NOMO-1 treated with DMSO at 0.1 percent for 48 hours (cell line): Measurements from ENCODE around the gene NPLOC4.

ENCODE experiments used
- DNase-seq: peaks from one replicate; lab custom pipeline; 2025; ENCODE audit not compliant: unreplicated experiment; lab: John Stamatoyannopoulos, UW

Gene NPLOC4

DNA sequence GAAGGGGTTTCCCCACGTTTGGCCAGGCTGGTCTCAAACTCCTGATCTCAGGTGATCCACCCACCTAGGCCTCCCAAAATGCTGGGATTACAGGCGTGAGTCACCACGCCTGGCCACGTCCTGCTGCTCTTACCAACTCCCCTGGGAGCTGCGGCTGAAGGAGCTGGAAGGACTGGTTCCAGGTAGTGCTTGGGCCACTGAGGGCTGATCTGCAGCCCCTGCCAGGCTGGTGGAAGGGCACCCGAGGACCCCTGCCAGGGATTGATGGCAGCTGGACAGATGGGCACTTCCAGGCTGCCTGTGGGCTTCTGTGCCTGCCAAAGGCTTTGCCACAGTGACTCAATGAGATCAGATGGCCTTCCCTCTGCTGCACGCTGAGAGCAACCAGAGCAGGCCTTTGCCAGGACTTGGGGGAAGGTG, 27.1 kb upstream of the NPLOC4 start:
- no peak for DNase-seq

DNA sequence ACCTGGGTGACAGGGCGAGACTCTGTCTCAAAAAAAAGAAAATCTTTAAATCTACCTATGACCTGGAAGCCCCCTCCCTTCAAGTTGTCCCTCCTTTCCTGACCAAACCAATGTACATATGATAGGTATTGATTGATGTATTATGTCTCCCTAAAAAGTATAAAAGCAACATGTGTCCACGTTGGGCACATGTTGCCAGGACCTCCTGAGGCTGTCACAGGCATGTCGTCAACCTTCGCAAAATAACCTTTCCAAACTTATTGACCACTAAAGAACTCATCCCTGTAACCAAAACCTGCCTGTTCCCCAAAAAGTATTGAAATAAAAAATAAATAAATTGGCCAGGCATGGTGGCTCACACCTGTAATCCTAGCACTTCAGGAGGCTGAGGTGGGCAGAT, 25.1 kb upstream of the NPLOC4 start:
- no peak for DNase-seq

DNA sequence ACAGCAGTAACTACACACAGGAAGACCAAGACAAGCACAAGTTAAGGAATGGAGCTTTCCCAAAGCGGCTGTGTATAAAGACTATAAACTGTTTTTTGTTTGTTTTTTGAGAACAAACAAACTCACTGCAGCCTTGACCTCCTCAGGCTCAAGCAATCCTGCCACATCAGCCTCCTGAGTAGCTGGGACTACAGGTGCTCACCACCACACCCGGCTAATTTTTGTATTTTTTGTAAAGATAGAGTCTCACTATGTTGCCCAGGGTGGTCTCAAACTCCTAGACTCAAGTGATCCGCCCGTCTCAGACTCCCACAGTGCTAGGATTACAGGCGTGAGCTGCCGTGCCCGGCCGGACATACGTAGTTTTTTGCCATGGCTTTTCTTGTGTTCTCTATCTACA, 23.5 kb upstream of the NPLOC4 start:
- DNase-seq: no peak

DNA sequence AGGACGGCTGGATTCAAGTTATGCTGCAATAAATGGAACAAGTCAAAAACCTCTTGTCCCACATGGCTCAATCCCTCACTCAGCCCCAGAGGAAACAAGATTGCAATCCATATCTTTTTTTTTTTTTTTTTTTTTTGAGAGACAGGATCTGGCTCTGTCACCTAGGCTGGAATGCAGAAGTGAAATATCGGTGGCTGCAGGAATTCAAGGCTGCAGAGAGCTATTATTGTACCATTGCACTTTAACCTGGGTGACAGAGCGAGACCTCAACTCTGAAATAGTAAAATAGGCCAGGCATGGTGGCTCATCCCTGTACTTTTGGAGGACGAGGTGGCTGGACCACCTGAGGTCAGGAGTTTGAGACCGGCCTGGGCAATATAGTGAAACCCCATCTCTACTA, 22.1 kb upstream of the NPLOC4 start:
- no peak for DNase-seq

DNA sequence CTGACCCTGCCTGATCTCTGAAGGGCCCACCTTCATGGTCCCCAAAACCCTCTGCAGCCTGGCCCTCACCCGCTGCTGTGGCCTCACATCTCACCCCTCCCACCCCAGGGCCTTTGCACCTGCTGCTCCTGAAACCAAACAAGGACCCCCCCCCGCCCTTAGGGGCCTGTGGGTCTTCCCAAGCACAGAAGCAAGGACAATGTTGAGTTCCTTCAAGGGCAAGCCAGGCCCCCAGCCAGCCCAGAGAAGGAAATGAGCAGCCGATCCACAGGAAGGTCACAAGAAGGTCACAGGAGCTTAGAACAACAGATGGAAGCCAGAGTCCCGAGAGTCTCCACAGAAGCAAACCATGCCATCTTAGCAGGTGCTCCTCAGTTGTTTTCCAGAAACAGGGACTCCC, 19.9 kb upstream of the NPLOC4 start:
- DNase-seq: no peak

DNA sequence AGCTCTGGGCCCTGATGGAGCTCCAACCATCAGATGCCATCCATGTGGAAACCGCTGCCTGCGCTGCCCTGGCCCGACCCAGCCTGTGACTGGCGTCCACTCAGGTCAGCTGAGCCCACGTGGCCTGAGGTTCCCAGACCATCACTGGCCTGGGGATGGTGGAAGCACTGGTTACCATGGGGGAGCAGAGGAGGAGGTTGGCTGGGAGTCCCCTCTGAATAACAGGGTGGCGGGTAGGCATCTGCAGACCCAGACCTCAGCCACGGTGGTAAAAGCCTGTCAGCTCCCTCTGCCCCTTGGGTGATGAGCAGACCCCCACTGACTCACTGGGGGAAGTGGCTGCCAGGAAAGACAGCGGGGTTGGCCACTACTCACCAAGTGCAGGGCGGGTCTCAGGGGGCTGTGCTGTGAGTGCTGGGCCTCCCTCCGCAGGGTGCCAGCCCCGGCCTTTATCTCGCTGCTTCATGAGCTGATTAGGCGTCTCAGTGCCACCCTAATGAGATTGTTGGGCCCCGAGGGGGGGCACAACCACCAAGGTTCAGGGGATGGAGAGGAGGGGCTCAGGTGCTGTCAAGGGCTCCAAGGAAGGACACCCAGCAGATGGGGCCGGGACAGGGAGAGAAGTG, 19.3 kb upstream of the NPLOC4 start, which contains the start of gene PDE6G:
TSS of gene PDE6G (minus strand) at position 425 of the 626 bp plus-strand sequence. CDS start 3,237 bp downstream, outside the sequence.
- no peak for DNase-seq

DNA sequence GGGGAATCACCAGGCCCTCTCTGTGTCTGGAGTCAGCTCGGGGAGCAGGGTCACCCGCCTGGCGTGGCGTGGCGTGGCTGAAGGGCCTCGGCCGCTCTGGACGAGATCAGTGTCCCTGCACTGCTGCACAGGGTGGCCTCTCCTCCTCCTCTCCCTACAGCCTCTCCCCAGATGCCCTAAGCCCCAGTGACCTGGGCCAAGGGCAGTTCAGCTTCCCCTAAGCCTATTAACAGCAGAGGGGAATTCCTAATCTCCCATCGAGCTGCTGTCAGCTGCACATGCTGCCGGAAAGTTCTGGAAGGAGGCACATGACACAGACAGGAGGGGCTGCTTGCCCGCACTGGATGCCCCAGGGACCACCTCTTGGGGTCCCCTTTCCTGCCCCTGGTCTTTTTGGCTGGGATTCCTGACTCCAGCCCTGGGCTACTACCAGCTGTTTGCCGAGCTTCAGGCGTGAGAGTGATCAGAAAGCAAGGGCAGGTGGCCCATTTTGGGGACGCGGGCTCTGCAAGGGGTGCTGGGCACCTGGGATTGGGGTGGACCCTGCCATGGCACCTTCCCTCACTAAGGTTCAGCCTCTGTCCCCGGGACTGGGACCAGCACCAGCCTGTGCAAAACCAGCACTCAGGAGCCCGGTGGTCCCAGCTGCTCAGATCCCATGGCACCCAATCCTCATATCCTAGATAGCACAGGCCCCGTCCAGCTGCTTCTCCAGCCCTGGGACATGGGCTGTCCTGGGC, 18.6 kb upstream of the NPLOC4 start:
- no peak for DNase-seq

DNA sequence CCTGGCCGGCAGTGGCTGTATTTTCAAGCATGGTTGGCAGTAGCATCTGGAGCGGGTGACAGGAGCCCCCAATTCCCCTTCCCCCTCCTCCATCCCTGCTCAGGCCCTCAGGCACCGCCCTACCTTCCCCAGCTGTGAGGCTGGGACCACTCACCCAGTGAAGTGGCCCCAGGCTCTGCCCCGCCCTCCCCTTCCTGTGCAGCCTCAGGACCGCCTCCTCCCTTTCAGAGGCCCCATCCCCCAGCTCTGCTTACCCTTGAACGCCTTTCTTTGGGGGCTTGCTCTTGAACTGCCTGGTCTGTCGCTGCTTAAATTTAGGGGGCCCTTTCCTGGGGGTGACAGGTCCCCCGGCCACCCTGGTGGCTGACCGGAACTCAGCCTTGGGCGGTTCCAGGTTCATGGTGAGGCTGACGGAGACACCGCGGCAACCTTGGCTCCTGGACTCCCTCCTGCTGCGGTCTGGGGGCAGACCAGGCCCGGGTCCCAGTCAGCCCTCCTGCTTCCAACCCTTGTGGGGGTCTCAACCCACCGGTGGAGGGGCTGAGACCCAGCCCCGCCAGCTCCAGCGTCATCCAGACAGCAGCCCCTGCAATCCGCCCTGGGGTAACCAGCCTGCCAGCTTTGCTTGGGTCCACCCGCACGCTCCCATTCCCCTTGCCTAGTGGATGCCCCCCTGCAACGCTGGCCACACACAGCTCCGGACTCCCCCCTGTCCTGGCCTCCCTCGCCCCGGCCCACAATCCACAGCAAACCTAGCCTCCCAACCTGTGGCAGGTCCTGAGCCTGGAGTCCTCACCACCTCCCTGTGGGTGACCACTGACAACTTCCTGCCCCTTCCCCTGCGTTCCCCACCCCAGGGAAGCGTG, 16.2 kb upstream of the NPLOC4 start:
- no peak for DNase-seq

DNA sequence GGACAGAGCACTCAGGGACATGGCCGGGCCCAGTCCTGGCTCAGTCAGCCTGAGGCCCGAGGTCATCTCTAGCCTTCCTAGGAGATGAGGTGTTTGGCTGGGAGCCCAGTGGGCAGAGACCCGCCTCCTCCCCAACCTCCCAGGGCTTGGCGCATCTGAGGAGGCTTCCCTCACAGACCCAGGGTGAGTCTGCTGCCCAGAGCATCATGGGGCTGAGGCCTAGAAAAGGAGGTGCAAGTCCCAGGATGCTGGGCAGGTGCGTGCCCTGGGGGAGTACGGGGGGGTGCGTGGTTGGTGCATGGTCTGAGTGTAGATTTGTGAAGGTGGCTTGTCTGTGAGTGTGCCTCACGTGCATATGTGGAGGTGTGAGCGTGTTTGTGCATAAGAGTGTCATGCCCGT, 14.8 kb upstream of the NPLOC4 start:
- no peak for DNase-seq

DNA sequence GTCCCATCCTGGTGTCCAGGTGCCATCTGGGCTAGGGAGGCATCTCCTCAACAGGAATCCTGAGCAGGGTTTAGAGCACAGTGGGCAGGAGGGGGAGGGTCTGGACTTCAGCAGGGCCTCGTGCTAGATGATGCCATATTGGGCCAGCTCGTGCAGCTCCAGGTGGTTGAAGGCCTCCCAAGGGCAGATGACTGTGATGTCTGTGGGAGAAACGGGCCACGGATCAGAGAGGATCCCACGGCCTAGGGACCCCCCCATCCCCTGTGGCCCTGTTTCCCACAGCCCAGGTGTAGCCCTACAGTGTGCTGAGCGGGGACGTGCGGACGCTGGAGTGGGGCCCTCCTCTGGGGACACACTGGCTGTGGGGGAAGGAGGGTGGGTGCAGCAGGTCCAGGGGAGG, 14.0 kb upstream of the NPLOC4 start:
- DNase-seq: no peak

DNA sequence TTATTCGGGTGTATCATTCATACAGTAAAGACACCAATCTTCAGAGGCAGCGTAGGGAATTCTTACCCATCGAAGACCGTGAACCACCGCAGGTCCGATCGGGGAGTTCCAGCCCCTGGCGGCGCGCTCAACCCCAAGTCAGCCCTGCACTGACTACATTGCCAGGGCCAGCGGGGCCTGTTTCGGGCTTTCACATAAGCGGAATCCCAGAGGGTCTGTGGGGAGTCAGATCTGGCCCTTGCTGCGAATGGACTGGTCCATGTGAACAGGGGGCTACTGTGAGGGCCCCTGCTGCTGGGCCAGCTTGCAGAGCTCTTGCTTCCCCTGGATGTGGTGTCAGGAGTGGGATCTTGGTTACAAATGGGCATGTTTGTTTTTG, 11.8 kb upstream of the NPLOC4 start:
- no peak for DNase-seq

DNA sequence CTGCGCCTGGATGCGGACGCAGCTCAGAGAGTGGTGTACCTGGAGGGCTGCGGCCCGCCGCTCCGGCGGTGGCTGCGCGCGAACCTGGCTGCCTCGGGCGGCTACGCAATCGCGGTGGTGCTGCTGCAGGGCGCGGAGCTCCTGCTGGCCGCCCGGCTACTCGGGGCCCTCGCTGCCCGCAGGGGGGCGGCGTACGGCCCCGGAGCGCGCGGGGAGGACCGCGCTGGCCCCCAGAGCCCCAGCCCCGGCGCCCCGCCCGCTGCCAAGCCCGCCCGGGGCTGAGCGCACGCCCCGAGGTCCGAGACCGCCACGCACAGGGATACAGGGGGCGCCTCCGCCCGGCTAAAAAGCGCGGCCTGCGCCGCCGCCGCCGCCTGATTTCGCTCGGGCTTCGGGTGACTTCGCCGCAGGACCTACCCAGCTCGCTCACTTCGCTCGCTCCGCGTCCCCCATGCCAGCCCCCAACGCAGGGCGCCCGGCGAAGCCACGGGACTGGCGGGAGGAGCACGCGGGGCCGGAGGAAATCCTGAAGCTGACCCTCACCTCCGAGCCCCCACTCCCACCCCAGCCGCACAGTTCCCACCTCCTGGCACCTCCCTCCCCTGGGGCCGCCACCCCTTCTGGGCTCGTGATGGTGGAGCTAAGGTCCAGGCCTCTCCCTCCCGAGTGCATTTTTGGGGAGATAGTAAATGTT, 11.2 kb upstream of the NPLOC4 start:
- no peak for DNase-seq

DNA sequence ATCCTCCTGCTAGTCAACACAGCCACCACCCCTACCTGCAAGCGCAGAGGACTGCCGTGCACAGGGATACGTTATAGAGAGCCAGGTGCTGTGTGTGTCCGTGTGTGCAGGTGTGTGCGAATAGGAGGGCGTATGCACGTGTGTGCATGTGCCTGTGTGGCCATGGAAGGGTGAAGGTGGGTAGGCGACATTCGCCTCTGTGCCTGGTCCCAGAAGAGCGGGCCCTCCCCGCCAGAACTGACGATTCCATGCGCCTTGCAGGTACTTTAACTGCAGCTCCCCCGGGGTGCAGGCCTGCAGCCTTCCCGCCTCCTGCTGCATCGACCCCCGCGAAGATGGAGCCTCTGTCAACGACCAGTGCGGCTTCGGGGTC, 10.7 kb upstream of the NPLOC4 start:
- no peak for DNase-seq

DNA sequence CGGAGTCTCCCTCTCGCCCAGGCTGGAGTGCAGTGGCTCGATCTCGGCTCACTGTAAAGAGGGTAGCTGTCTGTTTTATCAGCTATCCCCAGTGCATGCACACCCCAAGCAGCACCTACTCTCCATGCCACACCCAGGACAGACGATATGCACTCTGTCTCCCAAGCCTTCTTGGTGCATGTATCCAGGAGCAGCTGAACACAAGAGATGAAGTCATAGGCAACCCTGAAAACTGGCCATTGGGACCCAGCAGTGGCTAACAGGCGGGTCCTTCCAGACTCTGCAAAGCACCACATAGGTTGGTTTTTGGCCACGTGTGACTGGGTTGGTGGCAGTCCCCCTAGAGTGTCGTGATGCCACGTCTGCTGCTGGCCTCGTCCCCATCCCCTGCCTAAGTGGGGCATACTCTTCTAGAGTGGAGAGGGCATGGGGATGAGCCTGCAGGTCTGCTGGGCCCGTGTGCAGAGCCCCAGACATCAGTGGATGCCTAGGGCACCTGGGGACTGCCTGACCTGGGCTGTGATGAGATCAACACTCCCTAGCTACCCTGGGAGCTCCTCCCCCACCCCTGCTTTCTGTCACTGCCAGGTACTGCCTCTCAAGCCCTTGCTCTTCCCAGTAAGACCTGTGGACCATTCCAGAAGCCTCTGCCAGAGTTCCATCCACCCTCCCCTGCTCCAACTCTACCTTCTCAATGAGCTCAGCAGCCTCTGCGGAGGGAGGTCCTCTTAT, 10.1 kb upstream of the NPLOC4 start:
- no peak for DNase-seq

DNA sequence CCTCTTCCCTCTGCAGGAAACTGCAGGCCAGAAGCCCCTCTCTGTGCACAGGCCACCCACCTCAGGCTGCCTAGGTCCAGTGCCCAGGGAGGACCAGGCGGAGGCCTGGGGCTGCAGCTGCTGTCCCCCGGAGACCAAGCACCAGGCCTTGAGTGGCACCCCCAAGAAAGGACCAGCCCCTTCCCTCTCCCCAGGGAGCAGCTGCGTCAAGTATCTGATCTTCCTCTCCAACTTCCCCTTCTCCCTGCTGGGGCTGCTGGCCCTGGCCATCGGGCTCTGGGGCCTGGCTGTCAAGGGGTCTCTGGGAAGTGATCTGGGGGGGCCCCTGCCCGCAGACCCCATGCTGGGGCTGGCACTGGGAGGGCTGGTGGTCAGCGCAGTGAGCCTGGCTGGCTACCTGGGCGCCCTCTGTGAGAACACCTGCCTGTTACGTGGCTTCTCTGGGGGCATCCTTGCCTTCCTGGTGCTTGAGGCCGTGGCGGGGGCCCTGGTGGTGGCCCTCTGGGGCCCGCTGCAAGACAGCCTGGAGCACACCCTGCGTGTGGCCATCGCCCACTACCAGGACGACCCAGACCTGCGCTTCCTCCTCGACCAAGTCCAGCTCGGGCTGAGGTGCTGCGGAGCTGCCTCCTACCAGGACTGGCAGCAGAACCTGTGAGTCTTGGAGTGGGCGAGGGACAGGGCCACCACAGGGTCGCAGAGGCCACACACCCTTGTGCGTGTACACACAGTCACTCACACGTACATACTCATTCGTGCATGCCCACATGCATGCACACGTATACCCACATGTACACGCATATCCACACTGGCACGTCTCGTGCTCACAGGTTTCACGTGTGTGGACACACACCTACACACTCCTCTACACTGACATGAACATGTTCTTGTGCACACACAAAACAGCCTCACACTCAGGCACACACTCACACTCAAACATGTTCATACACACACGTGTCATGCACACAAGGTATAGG, 8.4 kb upstream of the NPLOC4 start:
- DNase-seq: no peak

DNA sequence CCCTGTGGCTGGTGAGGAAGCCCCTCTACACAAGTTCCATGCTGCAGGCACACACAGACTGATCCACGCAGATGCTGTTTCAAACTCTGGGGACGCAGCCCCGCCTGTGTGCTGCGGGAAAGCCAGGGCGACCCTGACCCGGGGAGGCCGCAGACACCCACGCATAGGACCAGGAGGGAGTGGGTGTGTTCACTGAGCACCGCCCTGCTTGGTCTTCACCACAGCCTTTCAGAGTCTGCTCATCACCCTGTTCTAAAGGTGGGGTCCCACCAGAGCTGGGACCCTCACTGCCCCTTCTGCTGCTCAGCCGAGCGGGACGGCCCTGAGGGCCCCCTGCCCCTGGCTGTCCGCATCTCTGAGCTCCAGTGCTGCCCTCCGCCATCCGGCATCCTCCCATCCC, 7.6 kb upstream of the NPLOC4 start:
- no peak for DNase-seq

DNA sequence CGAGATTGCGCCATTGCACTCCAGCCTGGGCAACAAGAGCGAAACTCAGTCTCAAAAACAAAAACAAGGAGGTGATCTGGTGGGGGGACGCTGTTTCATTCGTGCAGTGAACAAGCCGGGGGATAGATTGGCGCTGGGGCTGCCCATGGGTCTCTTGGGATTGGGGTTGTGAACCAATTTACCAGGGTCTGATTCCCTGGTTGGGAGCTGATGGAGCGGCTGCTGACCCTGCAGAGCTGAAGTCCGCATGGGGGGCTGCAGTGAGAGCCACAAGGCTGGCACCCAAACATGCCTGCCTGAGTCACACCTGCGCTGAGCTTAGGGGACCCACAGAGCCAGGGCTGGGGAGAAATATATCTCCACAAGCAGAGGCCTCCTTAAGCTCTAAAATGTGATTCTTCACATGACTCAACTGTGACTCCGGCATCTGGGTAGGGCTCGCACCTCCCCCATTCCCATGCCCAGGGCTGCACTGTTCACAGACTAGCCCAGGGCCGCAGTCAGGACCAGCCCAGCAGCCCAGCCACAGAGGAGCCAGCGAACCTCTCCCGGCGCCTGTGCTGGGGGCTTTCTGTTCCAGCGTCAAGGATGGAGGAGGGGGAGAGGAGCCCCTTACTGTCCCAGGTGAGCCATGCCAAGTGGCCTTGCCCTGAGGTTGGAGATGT, 5.0 kb upstream of the NPLOC4 start:
- DNase-seq: no peak

DNA sequence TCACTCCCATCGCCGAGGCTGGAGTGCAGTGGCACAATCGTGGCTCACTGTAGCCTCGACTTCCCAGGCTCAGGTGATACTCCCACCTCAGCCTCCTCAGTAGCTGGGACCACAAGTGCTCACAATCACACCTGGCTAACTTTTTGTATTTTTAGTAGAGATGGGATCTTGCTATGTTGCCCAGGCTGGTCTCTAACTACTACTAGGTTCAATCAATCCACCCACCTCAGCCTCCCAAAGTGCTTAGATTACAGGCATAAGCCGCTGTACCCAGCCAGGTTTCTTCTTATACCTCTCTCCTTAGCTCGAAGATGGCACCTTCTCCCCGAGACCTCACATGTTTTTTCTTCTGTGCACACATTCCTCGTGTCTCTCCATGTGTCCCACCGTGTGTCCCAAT, 3.1 kb upstream of the NPLOC4 start:
- DNase-seq: no peak

DNA sequence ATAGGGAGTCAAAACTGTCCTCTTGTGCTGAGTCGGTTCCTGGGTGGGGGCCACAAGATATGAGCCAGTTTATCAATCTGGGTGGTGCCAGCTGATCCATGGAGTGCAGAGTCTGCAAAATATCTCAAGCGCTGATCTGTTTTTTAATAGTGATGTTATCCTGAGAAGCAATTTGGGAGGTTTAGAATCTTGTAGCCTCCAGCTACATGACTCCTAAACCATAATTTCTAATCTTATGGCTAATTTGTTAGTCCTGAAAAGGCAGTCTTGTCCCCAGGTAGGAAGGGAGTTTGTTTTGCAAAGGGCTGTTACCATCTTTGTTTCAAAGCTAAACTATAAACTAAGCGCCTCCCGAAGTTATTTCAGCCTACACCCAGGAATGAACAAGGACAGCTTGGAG, 1.8 kb upstream of the NPLOC4 start:
- DNase-seq: no peak
